ENCODE measurements around the gene USP20. TPM values are rescaled to one million over a fixed set of nuclear protein-coding genes. Genes with fewer than 3 reads are reported as not detected.

USP20 gene
- total RNA-seq, 1 experiment from 2014 or later: 17.1 TPM

- DNase-seq (ENCODE audit: unreplicated experiment): no peak
- ChIA-PET CTCF (interaction anchor here (0.7 kb wide), 1 partner anchor 10 kb away, joined by 5 read pairs; no protein-coding TSS in a partner anchor), POLR2A (interaction anchor here (0.6 kb wide), 1 partner anchor 175 kb away, joined by 3 read pairs; no protein-coding TSS in a partner anchor)
- H3K36me3 Mint-ChIP-seq (ENCODE audit: insufficient read depth, unreplicated experiment): peaks cover 10% of the 10 kb centered on the region
- H3K27ac Mint-ChIP-seq (ENCODE audit: low read depth, unreplicated experiment): no peak overlapping the region
- intact Hi-C loops (cut with micrococcal nuclease): no loop called here
- no TSS peak for BruUV-seq (replicated peaks)
- no peaks in the 10 kb centered on the region for H3K27me3 Mint-ChIP-seq (ENCODE audit: insufficient read depth, unreplicated experiment)
- no peak overlapping the region for H3K4me3 Mint-ChIP-seq (ENCODE audit: unreplicated experiment)
- no peak for TF ChIP-seq CTCF (IDR thresholded peaks at IDR 0.05; ENCODE audit: unreplicated experiment)
- no peaks in the 10 kb centered on the region for H3K9me3 Mint-ChIP-seq (ENCODE audit: unreplicated experiment)
- no peaks in the 10 kb centered on the region for H3K4me1 Mint-ChIP-seq (ENCODE audit: insufficient read depth, unreplicated experiment)
These were observed 33.7 kb downstream of the USP20 start for GRCh38 chr9:129868872-129869486.

DNA sequence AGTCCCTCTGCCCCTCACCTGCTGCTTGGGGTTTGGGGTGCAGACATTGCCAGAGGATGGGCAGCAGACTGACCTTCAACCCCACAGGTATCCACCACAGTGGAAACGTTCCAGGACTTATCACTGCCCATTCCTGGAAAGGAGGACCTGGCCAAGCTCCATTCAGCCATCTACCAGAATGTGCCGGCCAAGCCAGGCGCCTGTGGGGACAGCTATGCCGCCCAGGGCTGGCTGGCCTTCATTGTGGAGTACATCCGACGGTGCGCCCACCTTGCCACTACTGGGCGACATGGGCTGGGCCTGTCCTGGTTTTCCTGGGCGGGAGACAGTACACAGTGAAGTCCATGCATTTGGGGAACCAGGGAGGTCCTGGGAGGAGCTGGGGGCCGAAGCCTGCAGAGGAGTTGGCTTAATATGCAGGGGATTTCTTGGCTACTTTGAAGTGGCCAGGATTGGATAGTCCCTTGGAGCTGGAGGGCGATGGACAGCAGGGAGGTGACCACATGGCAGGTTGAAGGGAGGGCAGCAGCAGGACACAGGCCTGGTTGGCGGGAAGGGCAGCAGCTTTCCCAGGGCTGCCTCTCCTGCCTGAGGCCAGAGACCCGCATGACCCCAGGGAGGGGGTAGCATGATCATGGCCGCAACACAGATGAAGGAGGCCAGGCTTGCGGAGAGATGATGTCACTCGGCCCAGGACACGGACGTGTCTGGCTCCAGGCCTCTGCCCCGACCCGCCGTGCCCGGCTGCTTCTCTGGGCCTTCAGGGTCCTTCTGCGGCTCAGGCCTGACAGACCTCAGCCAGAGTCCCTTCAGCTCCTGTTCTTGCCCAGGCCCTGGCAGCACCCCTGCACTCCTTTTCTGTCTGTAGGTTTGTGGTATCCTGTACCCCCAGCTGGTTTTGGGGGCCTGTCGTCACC lies 34.6 kb downstream of the USP20 start:
- intact Hi-C loops (cut with micrococcal nuclease): no loop called here
- H3K9me3 Mint-ChIP-seq (ENCODE audit: unreplicated experiment): no peaks in the 10 kb centered on the region
- no peaks in the 10 kb centered on the region for H3K27me3 Mint-ChIP-seq (ENCODE audit: insufficient read depth, unreplicated experiment)
- ChIA-PET CTCF (interaction anchor here (0.6 kb wide), 2 partner anchors 10 to 838 kb away, joined by 3 read pairs; no protein-coding TSS in a partner anchor), POLR2A (interaction anchor here (0.6 kb wide), 1 partner anchor 1318 kb away, joined by 3 read pairs; the partner anchor contains the start of gene SPTAN1)
- H3K27ac Mint-ChIP-seq (ENCODE audit: low read depth, unreplicated experiment): no peak overlapping the region
- peaks cover 13% of the 10 kb centered on the region for H3K36me3 Mint-ChIP-seq (ENCODE audit: insufficient read depth, unreplicated experiment)
- H3K4me3 Mint-ChIP-seq (ENCODE audit: unreplicated experiment): no peak overlapping the region
- BruUV-seq (replicated peaks): no TSS peak
- no peak for TF ChIP-seq CTCF (IDR thresholded peaks at IDR 0.05; ENCODE audit: unreplicated experiment)
- no peaks in the 10 kb centered on the region for H3K4me1 Mint-ChIP-seq (ENCODE audit: insufficient read depth, unreplicated experiment)
- DNase-seq (ENCODE audit: unreplicated experiment): no peak

GRCh38 chr9:129871046-129871445 lies 35.8 kb downstream of the USP20 start:
- BruUV-seq (replicated peaks): no TSS peak
- Mint-ChIP-seq H3K27me3 (ENCODE audit: insufficient read depth, unreplicated experiment) (no peaks in the 10 kb centered on the region), H3K4me1 (ENCODE audit: insufficient read depth, unreplicated experiment) (no peaks in the 10 kb centered on the region), H3K9me3 (ENCODE audit: unreplicated experiment) (no peaks in the 10 kb centered on the region), H3K36me3 (ENCODE audit: insufficient read depth, unreplicated experiment) (peaks cover 11% of the 10 kb centered on the region), H3K4me3 (ENCODE audit: unreplicated experiment) (no peak overlapping the region), H3K27ac (ENCODE audit: low read depth, unreplicated experiment) (no peak overlapping the region)
- TF ChIP-seq CTCF (IDR thresholded peaks at IDR 0.05; ENCODE audit: unreplicated experiment): no peak
- CTCF ChIA-PET: no interaction called here
- intact Hi-C loops (cut with micrococcal nuclease): no loop called here
- DNase-seq (ENCODE audit: unreplicated experiment): no peak
- POLR2A ChIA-PET: interaction anchor here (0.6 kb wide), 1 partner anchor 1319 kb away, joined by 3 read pairs; the partner anchor contains the start of gene SPTAN1

GRCh38 chr9:129873563-129874190 lies 38.4 kb downstream of the USP20 start:
- intact Hi-C loops (cut with micrococcal nuclease): no loop called here
- H3K4me1 Mint-ChIP-seq (ENCODE audit: insufficient read depth, unreplicated experiment): no peaks in the 10 kb centered on the region
- TF ChIP-seq CTCF (IDR thresholded peaks at IDR 0.05; ENCODE audit: unreplicated experiment): no peak
- no peaks in the 10 kb centered on the region for H3K27me3 Mint-ChIP-seq (ENCODE audit: insufficient read depth, unreplicated experiment)
- POLR2A ChIA-PET: no interaction called here
- CTCF ChIA-PET: no interaction called here
- peaks cover 16% of the 10 kb centered on the region for H3K36me3 Mint-ChIP-seq (ENCODE audit: insufficient read depth, unreplicated experiment)
- no peaks in the 10 kb centered on the region for H3K9me3 Mint-ChIP-seq (ENCODE audit: unreplicated experiment)
- no peak for DNase-seq (ENCODE audit: unreplicated experiment)
- BruUV-seq (replicated peaks): no TSS peak
- H3K4me3 Mint-ChIP-seq (ENCODE audit: unreplicated experiment): no peak overlapping the region
- H3K27ac Mint-ChIP-seq (ENCODE audit: low read depth, unreplicated experiment): no peak overlapping the region

Data from MCF 10A (cell line).